ENCODE measurements around the gene CD177.
"Not testable (repeated sequence)": the region's sequence is repeated elsewhere in the genome, so short reads cannot be mapped to it uniquely, and the experiment has no call there.

The CD177 gene

GRCh38 chr19:43353606-43354304 lies at the start of gene CD177:
TSS of gene CD177 (plus strand) at chr19:43353686. CDS start at chr19:43353715, 29 bp downstream.
- DNase-seq: no peak

- DNase-seq: no peak
Observed at GRCh38 chr19:43305642-43306041, 47.8 kb upstream of the CD177 start.

GRCh38 chr19:43306097-43306496 lies 47.4 kb upstream of the CD177 start:
- DNase-seq: no peak

- DNase-seq: no peak
Observed at GRCh38 chr19:43308244-43308815, 45.2 kb upstream of the CD177 start.

- no peak for DNase-seq
Observed at GRCh38 chr19:43309466-43309865, 44.0 kb upstream of the CD177 start.

- no peak for DNase-seq
Observed at GRCh38 chr19:43310221-43310620, 43.3 kb upstream of the CD177 start.

GRCh38 chr19:43311256-43311655 lies 42.2 kb upstream of the CD177 start:
- DNase-seq: no peak

GRCh38 chr19:43311706-43312105 lies 41.8 kb upstream of the CD177 start:
- DNase-seq: no peak

GRCh38 chr19:43313711-43314495 lies 39.6 kb upstream of the CD177 start:
- DNase-seq: no peak

- no peak for DNase-seq
Observed at GRCh38 chr19:43315851-43316250, 37.6 kb upstream of the CD177 start.

- no peak for DNase-seq
Observed at GRCh38 chr19:43316591-43317319, 36.7 kb upstream of the CD177 start.

- no peak for DNase-seq
Observed at GRCh38 chr19:43318203-43318602, 35.3 kb upstream of the CD177 start.

- no peak for DNase-seq
Observed at GRCh38 chr19:43318796-43319314, 34.6 kb upstream of the CD177 start.

GRCh38 chr19:43320546-43320945 lies 32.9 kb upstream of the CD177 start:
- no peak for DNase-seq

GRCh38 chr19:43326761-43327160 lies 26.7 kb upstream of the CD177 start:
- DNase-seq: not testable (repeated sequence)

- DNase-seq: not testable (repeated sequence)
Observed at GRCh38 chr19:43328561-43328960, 24.9 kb upstream of the CD177 start.

GRCh38 chr19:43329049-43329448 lies 24.4 kb upstream of the CD177 start:
- DNase-seq: not testable (repeated sequence)

- no peak for DNase-seq
Observed at GRCh38 chr19:43329989-43330388, 23.5 kb upstream of the CD177 start.

GRCh38 chr19:43330726-43331434 lies 22.6 kb upstream of the CD177 start:
- DNase-seq: no peak

GRCh38 chr19:43331435-43332010 lies 22.0 kb upstream of the CD177 start:
- no peak for DNase-seq

- no peak for DNase-seq
Observed at GRCh38 chr19:43332058-43332922, 21.2 kb upstream of the CD177 start.

All from activated CD4-positive, CD25-positive, alpha-beta regulatory T cell (primary cell).